Central memory CD8-positive, alpha-beta T cell (primary cell): Measurements from ENCODE around the gene ANKRD31.
"Not testable (repeated sequence)": the region's sequence is repeated elsewhere in the genome, so short reads cannot be mapped to it uniquely, and the experiment has no call there.

Experiments
- ATAC-seq: fragments of 150-1000 bp; cut with Tn5 transposase; replicated peaks from 2 replicates; pipeline ENCODE4 v1.10.0; 2022; ENCODE audit warnings: mild to moderate bottlenecking, moderate FRiP score, moderate number of reproducible peaks; ENCODE audit not compliant: poor library complexity, severe bottlenecking; ENCODE audit errors: extremely low read depth
- DNase-seq, 2 donors: peaks; one replicate each; pipeline ENCODE4 v3.0.0; 2021; ENCODE audit warnings: low spot score in 2 of 2
- H3K27ac Mint-ChIP-seq: one replicate; pipeline ENCODE4 v1.8.0; 2022; ENCODE audit warnings: low read depth, mild to moderate bottlenecking, moderate library complexity, mixed read lengths
- H3K27me3 Mint-ChIP-seq: one replicate; pipeline ENCODE4 v1.8.0; 2022; ENCODE audit warnings: mixed read lengths
- H3K36me3 Mint-ChIP-seq: one replicate; pipeline ENCODE4 v1.8.0; 2022; ENCODE audit warnings: mild to moderate bottlenecking, moderate library complexity, mixed read lengths; ENCODE audit not compliant: insufficient read depth
- H3K4me1 Mint-ChIP-seq: one replicate; pipeline ENCODE4 v1.8.0; 2022; ENCODE audit warnings: mixed read lengths
- H3K4me3 Mint-ChIP-seq: one replicate; pipeline ENCODE4 v1.8.0; 2022; ENCODE audit warnings: mild to moderate bottlenecking, moderate library complexity, mixed read lengths
- H3K9me3 Mint-ChIP-seq: one replicate; pipeline ENCODE4 v1.8.0; 2022; ENCODE audit warnings: mixed read lengths

The ANKRD31 gene

GRCh38 chr5:75169516-75169915, 67.2 kb downstream of the ANKRD31 start:
- no peak overlapping the region for H3K4me3 Mint-ChIP-seq
- no peak overlapping the region for H3K27ac Mint-ChIP-seq
- ATAC-seq (no peak), DNase-seq (no peak)
- H3K27me3 Mint-ChIP-seq: no peaks in the 10 kb centered on the region
- peaks cover 6% of the 10 kb centered on the region for H3K9me3 Mint-ChIP-seq
- H3K36me3 Mint-ChIP-seq: peaks cover 2% of the 10 kb centered on the region
- no peaks in the 10 kb centered on the region for H3K4me1 Mint-ChIP-seq

- no peak overlapping the region for H3K27ac Mint-ChIP-seq
- no peaks in the 10 kb centered on the region for H3K9me3 Mint-ChIP-seq
- peaks cover 2% of the 10 kb centered on the region for H3K36me3 Mint-ChIP-seq
- no peaks in the 10 kb centered on the region for H3K4me1 Mint-ChIP-seq
- no peaks in the 10 kb centered on the region for H3K27me3 Mint-ChIP-seq
- DNase-seq (no peak), ATAC-seq (no peak)
- no peak overlapping the region for H3K4me3 Mint-ChIP-seq
Observed at GRCh38 chr5:75168026-75168735, 68.5 kb downstream of the ANKRD31 start.

DNA sequence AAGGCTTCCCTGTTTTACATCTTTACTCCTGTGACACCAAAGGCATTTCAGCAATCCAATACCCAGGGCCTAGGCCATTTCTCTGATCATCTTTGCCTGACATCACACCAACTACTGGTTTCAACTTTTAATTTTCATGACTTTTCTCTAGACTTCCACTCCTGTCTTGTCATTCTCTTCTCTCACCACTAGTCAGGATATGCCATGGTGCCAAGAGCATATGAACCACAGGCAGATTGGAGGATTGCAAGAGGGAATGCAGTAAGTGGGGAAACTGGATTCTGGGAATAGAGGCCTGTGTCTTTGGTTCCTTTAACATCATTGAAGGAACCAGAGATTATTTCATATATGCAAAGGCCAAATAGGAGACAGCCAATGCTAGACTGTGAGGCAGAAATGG, 69.3 kb downstream of the ANKRD31 start:
- H3K4me1 Mint-ChIP-seq: no peaks in the 10 kb centered on the region
- H3K36me3 Mint-ChIP-seq: peaks cover 2% of the 10 kb centered on the region
- no peak overlapping the region for H3K27ac Mint-ChIP-seq
- DNase-seq (no peak), ATAC-seq (no peak)
- H3K9me3 Mint-ChIP-seq: peaks cover under 1% of the 10 kb centered on the region
- no peaks in the 10 kb centered on the region for H3K27me3 Mint-ChIP-seq
- H3K4me3 Mint-ChIP-seq: no peak overlapping the region

DNA sequence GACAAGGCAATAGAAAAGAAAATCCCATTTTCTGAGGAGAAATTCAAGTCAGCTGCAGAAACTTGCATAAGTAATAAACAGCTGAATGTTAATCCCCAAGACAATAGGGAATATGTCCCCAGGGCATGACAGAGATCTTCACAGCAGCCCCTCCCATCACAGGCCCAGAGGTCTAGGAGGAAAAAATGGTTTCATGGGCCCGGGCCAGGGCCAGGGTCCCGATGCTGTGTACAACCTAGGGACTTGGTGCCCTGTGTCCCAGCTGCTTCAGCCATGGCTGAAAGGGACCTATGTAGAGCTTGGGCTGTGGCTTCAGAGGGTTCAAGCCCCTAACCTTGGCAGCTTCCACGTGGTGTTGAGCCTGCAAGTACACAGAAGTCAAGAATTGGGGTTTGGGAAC, 75.2 kb downstream of the ANKRD31 start:
- not testable (repeated sequence) for H3K4me1 Mint-ChIP-seq, H3K36me3 Mint-ChIP-seq, ATAC-seq, H3K27me3 Mint-ChIP-seq, H3K27ac Mint-ChIP-seq, DNase-seq, H3K4me3 Mint-ChIP-seq
- H3K9me3 Mint-ChIP-seq: peaks cover 25% of the 10 kb centered on the region

GRCh38 chr5:75156585-75156984, 80.1 kb downstream of the ANKRD31 start:
- Mint-ChIP-seq H3K9me3 (peaks cover 19% of the 10 kb centered on the region), H3K27ac (no peak overlapping the region), H3K36me3 (no peaks in the 10 kb centered on the region), H3K4me3 (no peak overlapping the region), H3K4me1 (no peaks in the 10 kb centered on the region), H3K27me3 (no peaks in the 10 kb centered on the region)
- DNase-seq: no peak
- ATAC-seq: no peak

GRCh38 chr5:75152860-75153259, 83.8 kb downstream of the ANKRD31 start:
- H3K9me3 Mint-ChIP-seq: no peaks in the 10 kb centered on the region
- H3K4me1 Mint-ChIP-seq: peaks cover 6% of the 10 kb centered on the region
- H3K36me3 Mint-ChIP-seq: no peaks in the 10 kb centered on the region
- ATAC-seq: no peak
- H3K4me3 Mint-ChIP-seq: no peak overlapping the region
- no peaks in the 10 kb centered on the region for H3K27me3 Mint-ChIP-seq
- no peak overlapping the region for H3K27ac Mint-ChIP-seq
- no peak for DNase-seq

- Mint-ChIP-seq H3K9me3 (no peaks in the 10 kb centered on the region), H3K27ac (peak overlapping the region; percentile 6), H3K27me3 (no peaks in the 10 kb centered on the region), H3K4me3 (no peak overlapping the region), H3K36me3 (no peaks in the 10 kb centered on the region), H3K4me1 (peaks cover 20% of the 10 kb centered on the region)
- no peak for ATAC-seq
- DNase-seq: no peak
Observed at GRCh38 chr5:75148051-75148450, 88.6 kb downstream of the ANKRD31 start.

- H3K4me1 Mint-ChIP-seq: peaks cover 22% of the 10 kb centered on the region
- no peak overlapping the region for H3K4me3 Mint-ChIP-seq
Observed at GRCh38 chr5:75142566-75143136, 94.0 kb downstream of the ANKRD31 start.

GRCh38 chr5:75140277-75140676, 96.4 kb downstream of the ANKRD31 start:
- DNase-seq (no peak), ATAC-seq (no peak)
- Mint-ChIP-seq H3K4me1 (peaks cover 12% of the 10 kb centered on the region), H3K9me3 (no peaks in the 10 kb centered on the region), H3K27ac (no peak overlapping the region), H3K4me3 (no peak overlapping the region), H3K36me3 (no peaks in the 10 kb centered on the region), H3K27me3 (no peaks in the 10 kb centered on the region)

More at GRCh38 chr5:75142566-75143136, 94.0 kb downstream of the ANKRD31 start:
- ATAC-seq (peak; percentile 60), DNase-seq (no peak)
- H3K9me3 Mint-ChIP-seq: no peaks in the 10 kb centered on the region
- no peaks in the 10 kb centered on the region for H3K27me3 Mint-ChIP-seq
- H3K36me3 Mint-ChIP-seq: no peaks in the 10 kb centered on the region
- H3K27ac Mint-ChIP-seq: peak overlapping the region; percentile 57

DNA sequence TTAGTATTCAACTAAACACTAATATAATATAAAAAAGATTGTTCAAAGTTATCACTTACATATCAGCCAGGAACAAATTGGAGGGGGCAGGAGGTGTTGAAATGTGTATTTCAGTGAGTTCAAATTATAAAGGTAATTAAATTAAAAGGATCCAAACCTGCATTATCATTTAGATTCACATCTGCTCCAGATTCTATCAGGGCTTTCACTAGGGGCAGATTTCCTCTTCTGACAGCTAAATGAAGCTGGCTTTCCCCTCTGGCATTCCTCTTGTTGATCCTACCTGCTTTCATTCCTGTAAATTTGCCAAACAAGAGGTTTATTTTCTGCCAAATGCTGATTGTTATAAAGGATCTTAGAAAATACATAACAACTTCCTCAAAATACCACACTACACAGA, 98.0 kb downstream of the ANKRD31 start:
- no peaks in the 10 kb centered on the region for H3K9me3 Mint-ChIP-seq
- no peak overlapping the region for H3K27ac Mint-ChIP-seq
- H3K4me1 Mint-ChIP-seq: peaks cover 12% of the 10 kb centered on the region
- H3K36me3 Mint-ChIP-seq: no peaks in the 10 kb centered on the region
- DNase-seq (no peak), ATAC-seq (no peak)
- H3K4me3 Mint-ChIP-seq: no peak overlapping the region
- peaks cover 6% of the 10 kb centered on the region for H3K27me3 Mint-ChIP-seq

- ATAC-seq: no peak
- peaks cover 9% of the 10 kb centered on the region for H3K27me3 Mint-ChIP-seq
- H3K36me3 Mint-ChIP-seq: no peaks in the 10 kb centered on the region
- DNase-seq: no peak
- H3K4me3 Mint-ChIP-seq: no peak overlapping the region
- H3K27ac Mint-ChIP-seq: no peak overlapping the region
- no peaks in the 10 kb centered on the region for H3K4me1 Mint-ChIP-seq
- H3K9me3 Mint-ChIP-seq: no peaks in the 10 kb centered on the region
Observed at GRCh38 chr5:75130818-75131349, 105.8 kb downstream of the ANKRD31 start.

GRCh38 chr5:75116856-75117255, 119.8 kb downstream of the ANKRD31 start:
- Mint-ChIP-seq H3K27ac (no peak overlapping the region), H3K4me1 (no peaks in the 10 kb centered on the region), H3K36me3 (peaks cover 2% of the 10 kb centered on the region), H3K4me3 (no peak overlapping the region), H3K27me3 (peaks cover 10% of the 10 kb centered on the region), H3K9me3 (no peaks in the 10 kb centered on the region)
- ATAC-seq: no peak
- no peak for DNase-seq

DNA sequence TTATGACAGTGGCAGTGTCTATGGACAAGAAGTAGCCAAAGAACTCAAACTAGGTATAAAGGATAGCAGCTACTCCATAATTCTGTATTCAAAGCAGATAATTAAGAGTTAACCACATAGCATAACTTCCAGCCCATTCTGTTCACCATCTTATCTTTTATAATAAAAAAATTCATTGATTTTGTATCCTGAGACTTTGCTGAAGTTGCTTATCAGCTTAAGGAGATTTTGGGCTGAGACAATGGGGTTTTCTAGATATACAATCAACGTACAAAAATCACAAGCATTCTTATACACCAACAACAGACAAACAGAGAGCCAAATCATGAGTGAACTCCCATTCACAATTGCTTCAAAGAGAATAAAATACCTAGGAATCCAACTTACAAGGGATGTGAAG, 122.4 kb downstream of the ANKRD31 start:
- DNase-seq, H3K4me1 Mint-ChIP-seq, ATAC-seq, H3K4me3 Mint-ChIP-seq, H3K27me3 Mint-ChIP-seq, H3K27ac Mint-ChIP-seq, H3K36me3 Mint-ChIP-seq, H3K9me3 Mint-ChIP-seq: not testable (repeated sequence)
